ENCODE results near the gene TRIP13.

- TF ChIP-seq POLR2AphosphoS5 (IDR thresholded peaks at IDR 0.05; ENCODE audit: low read depth, low read length) (no peak), TCF7L2 (IDR thresholded peaks at IDR 0.05; ENCODE audit: low read depth, low read length) (no peak), SIN3A (IDR thresholded peaks at IDR 0.05; ENCODE audit: borderline replicate concordance, insufficient read depth, low read depth, low read length) (no peak)
- TF ChIP-seq, protein P1, sequence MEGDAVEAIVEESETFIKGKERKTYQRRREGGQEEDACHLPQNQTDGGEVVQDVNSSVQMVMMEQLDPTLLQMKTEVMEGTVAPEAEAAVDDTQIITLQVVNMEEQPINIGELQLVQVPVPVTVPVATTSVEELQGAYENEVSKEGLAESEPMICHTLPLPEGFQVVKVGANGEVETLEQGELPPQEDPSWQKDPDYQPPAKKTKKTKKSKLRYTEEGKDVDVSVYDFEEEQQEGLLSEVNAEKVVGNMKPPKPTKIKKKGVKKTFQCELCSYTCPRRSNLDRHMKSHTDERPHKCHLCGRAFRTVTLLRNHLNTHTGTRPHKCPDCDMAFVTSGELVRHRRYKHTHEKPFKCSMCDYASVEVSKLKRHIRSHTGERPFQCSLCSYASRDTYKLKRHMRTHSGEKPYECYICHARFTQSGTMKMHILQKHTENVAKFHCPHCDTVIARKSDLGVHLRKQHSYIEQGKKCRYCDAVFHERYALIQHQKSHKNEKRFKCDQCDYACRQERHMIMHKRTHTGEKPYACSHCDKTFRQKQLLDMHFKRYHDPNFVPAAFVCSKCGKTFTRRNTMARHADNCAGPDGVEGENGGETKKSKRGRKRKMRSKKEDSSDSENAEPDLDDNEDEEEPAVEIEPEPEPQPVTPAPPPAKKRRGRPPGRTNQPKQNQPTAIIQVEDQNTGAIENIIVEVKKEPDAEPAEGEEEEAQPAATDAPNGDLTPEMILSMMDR (IDR thresholded peaks at IDR 0.05): peak; percentile 97
- TF ChIP-seq, protein P2, sequence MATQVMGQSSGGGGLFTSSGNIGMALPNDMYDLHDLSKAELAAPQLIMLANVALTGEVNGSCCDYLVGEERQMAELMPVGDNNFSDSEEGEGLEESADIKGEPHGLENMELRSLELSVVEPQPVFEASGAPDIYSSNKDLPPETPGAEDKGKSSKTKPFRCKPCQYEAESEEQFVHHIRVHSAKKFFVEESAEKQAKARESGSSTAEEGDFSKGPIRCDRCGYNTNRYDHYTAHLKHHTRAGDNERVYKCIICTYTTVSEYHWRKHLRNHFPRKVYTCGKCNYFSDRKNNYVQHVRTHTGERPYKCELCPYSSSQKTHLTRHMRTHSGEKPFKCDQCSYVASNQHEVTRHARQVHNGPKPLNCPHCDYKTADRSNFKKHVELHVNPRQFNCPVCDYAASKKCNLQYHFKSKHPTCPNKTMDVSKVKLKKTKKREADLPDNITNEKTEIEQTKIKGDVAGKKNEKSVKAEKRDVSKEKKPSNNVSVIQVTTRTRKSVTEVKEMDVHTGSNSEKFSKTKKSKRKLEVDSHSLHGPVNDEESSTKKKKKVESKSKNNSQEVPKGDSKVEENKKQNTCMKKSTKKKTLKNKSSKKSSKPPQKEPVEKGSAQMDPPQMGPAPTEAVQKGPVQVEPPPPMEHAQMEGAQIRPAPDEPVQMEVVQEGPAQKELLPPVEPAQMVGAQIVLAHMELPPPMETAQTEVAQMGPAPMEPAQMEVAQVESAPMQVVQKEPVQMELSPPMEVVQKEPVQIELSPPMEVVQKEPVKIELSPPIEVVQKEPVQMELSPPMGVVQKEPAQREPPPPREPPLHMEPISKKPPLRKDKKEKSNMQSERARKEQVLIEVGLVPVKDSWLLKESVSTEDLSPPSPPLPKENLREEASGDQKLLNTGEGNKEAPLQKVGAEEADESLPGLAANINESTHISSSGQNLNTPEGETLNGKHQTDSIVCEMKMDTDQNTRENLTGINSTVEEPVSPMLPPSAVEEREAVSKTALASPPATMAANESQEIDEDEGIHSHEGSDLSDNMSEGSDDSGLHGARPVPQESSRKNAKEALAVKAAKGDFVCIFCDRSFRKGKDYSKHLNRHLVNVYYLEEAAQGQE (IDR thresholded peaks at IDR 0.05; ENCODE audit: insufficient read depth in 1 of 2, low read depth in 2 of 2, low read length in 1 of 2): no peak
Measured at GRCh38 chr5:923281-923873, 30.7 kb downstream of the TRIP13 start.

Data from Panc1 (cell line).